Measurements from ENCODE around the gene ARTN. TPM values are rescaled to one million over a fixed set of nuclear protein-coding genes. Genes with fewer than 3 reads are reported as not detected.

The ARTN gene
- total RNA-seq, 2 donors from 2014 or later: 1.3 to 12.5 TPM

DNA sequence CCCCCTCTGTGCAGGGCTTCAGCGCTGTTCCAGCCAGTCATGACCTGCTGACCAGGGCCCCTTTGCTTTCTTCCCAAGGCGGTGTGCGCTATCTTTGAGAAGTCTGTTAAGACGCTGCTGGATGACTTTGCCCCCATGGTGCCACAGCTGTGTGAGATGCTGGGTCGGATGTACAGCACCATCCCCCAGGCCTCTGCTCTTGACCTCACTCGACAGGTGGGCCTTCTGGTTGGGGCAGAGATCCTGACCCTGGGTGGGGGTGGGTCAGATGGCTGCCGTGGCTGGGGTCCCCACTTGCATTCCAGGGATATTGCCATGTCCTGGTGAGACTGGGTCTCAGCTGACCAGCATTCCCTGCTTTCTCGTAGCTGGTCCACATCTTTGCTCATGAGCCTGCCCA lies 27.2 kb downstream of the ARTN start:
- TF ChIP-seq CTCF (IDR thresholded peaks at IDR 0.05): no peak
- TF ChIP-seq POLR2A (IDR thresholded peaks at IDR 0.05): no peak
- 80 to 93% methylated on average over 7 to 8 of the region's 8 CpGs for WGBS, 2 donors
- H3K9me3 ChIP-seq: no peaks in the 10 kb centered on the region
- no peaks in the 10 kb centered on the region for H3K27me3 ChIP-seq
- H3K4me1 ChIP-seq: no peaks in the 10 kb centered on the region
- DNase-seq (no peak), ATAC-seq (no peak)
- H3K4me3 ChIP-seq: no peak overlapping the region
- H3K36me3 ChIP-seq (replicated peaks in 1 of 2; ENCODE audit: insufficient read depth in 1 of 2, low read depth in 2 of 2): no peaks in the 10 kb centered on the region
- no peak overlapping the region for H3K27ac ChIP-seq
- intact Hi-C loops (cut with DNase I): no loop called here

GRCh38 chr1:43961692-43962091 lies 28.1 kb downstream of the ARTN start:
- no peak overlapping the region for H3K4me3 ChIP-seq
- WGBS, 2 donors: 83 to 87% methylated on average over 3 of the region's 3 CpGs
- H3K9me3 ChIP-seq: no peaks in the 10 kb centered on the region
- no peaks in the 10 kb centered on the region for H3K27me3 ChIP-seq
- intact Hi-C loops (cut with DNase I): no loop called here
- no peaks in the 10 kb centered on the region for H3K36me3 ChIP-seq (replicated peaks in 1 of 2; ENCODE audit: insufficient read depth in 1 of 2, low read depth in 2 of 2)
- no peak for DNase-seq
- ATAC-seq: no peak
- TF ChIP-seq CTCF (IDR thresholded peaks at IDR 0.05) (no peak), POLR2A (IDR thresholded peaks at IDR 0.05) (no peak)
- no peaks in the 10 kb centered on the region for H3K4me1 ChIP-seq
- H3K27ac ChIP-seq: no peak overlapping the region

GRCh38 chr1:43962324-43962723 lies 28.7 kb downstream of the ARTN start:
- H3K27me3 ChIP-seq: no peaks in the 10 kb centered on the region
- intact Hi-C loops (cut with DNase I): no loop called here
- H3K4me3 ChIP-seq: no peak overlapping the region
- no peaks in the 10 kb centered on the region for H3K36me3 ChIP-seq (replicated peaks in 1 of 2; ENCODE audit: insufficient read depth in 1 of 2, low read depth in 2 of 2)
- 92 to 94% methylated on average over 2 of the region's 2 CpGs for WGBS, 2 donors
- TF ChIP-seq CTCF (IDR thresholded peaks at IDR 0.05): no peak
- no peak for TF ChIP-seq POLR2A (IDR thresholded peaks at IDR 0.05)
- no peak for ATAC-seq
- no peak overlapping the region for H3K27ac ChIP-seq
- H3K4me1 ChIP-seq: no peaks in the 10 kb centered on the region
- DNase-seq: no peak
- H3K9me3 ChIP-seq: no peaks in the 10 kb centered on the region

DNA sequence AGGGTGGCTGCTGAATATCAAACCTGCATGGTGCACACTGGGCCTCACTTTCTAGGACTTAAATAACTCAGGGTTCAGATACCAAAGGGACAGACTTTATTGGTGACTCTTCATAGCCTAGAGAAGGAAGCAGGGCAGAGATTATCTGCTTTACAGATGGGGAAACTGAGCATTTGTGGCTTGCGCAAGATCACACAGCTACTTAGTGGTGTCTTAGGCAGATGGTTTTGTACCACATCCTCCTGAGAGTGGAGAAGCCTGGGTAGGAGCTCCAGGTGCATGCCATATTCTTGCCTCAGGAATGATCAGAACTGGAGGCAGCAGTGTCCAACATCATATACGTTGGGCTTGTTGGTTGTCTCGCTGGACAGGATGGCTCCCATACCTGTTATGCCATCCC lies 29.4 kb downstream of the ARTN start:
- ATAC-seq (no peak), DNase-seq (no peak)
- Histone ChIP-seq H3K4me3 (no peak overlapping the region), H3K27ac (no peak overlapping the region), H3K36me3 (replicated peaks in 1 of 2; ENCODE audit: insufficient read depth in 1 of 2, low read depth in 2 of 2) (no peaks in the 10 kb centered on the region), H3K27me3 (no peaks in the 10 kb centered on the region), H3K4me1 (no peaks in the 10 kb centered on the region), H3K9me3 (no peaks in the 10 kb centered on the region)
- no peak for TF ChIP-seq CTCF (IDR thresholded peaks at IDR 0.05)
- TF ChIP-seq POLR2A (IDR thresholded peaks at IDR 0.05): no peak
- 88 to 100% methylated on average over 2 to 3 of the region's 3 CpGs for WGBS, 2 donors
- intact Hi-C loops (cut with DNase I): no loop called here

- WGBS, 2 donors: 80 to 83% methylated on average over 5 of the region's 5 CpGs
- ATAC-seq: no peak
- Histone ChIP-seq H3K27ac (no peak overlapping the region), H3K36me3 (replicated peaks in 1 of 2; ENCODE audit: insufficient read depth in 1 of 2, low read depth in 2 of 2) (no peaks in the 10 kb centered on the region), H3K9me3 (no peaks in the 10 kb centered on the region), H3K4me3 (no peak overlapping the region), H3K27me3 (no peaks in the 10 kb centered on the region), H3K4me1 (no peaks in the 10 kb centered on the region)
- intact Hi-C loops (cut with DNase I): no loop called here
- DNase-seq: no peak
- TF ChIP-seq POLR2A (IDR thresholded peaks at IDR 0.05): no peak
- TF ChIP-seq CTCF (IDR thresholded peaks at IDR 0.05): no peak
Observed at GRCh38 chr1:43963890-43964289, 30.3 kb downstream of the ARTN start.
